WTC11 (cell line): Measurements from ENCODE around the gene THSD7B. TPM values are rescaled to one million over a fixed set of nuclear protein-coding genes. Genes with fewer than 3 reads are reported as not detected.

ENCODE experiments used
- ATAC-seq: fragments of 200-7000 bp; cut with Tn5 transposase; 2 replicates; pipeline ENCODE4 v1.10.0; 2021; ENCODE audit warnings: mild to moderate bottlenecking, moderate library complexity
- CTCF ChIA-PET: fragments of 300-600 bp; sonication (Branson Sonifier 250); formaldehyde crosslinking; loops from one replicate; lab custom pipeline; 2021; ENCODE audit warnings: antibody characterized with exemption; lab: Charles Lee
- POLR2A ChIA-PET: fragments of 350-600 bp; sonication (Branson Sonifier 250); formaldehyde crosslinking; loops from one replicate; lab custom pipeline; 2021; ENCODE audit warnings: antibody characterized with exemption; lab: Charles Lee
- DNase-seq: peaks from one replicate; pipeline ENCODE4 v3.0.0; 2021; ENCODE audit warnings: low spot score
- H3K27ac Mint-ChIP-seq: 2 replicates; pipeline ENCODE4 v1.8.0; 2021; ENCODE audit warnings: mixed read lengths
- H3K27me3 Mint-ChIP-seq: 2 replicates; pipeline ENCODE4 v1.8.0; 2021; ENCODE audit warnings: low read depth, mild to moderate bottlenecking, moderate library complexity, mixed read lengths
- H3K36me3 Mint-ChIP-seq: 2 replicates; pipeline ENCODE4 v1.8.0; 2021; ENCODE audit warnings: mixed read lengths
- H3K4me1 Mint-ChIP-seq: 2 replicates; pipeline ENCODE4 v1.8.0; 2022; ENCODE audit warnings: mixed read lengths
- H3K4me3 Mint-ChIP-seq: 2 replicates; pipeline ENCODE4 v1.8.0; 2021; ENCODE audit warnings: mild to moderate bottlenecking, moderate library complexity, mixed read lengths
- H3K9me3 Mint-ChIP-seq: 2 replicates; pipeline ENCODE4 v1.8.0; 2021; ENCODE audit warnings: mixed read lengths
- ATF3 ChIP-seq: sonication (generic); formaldehyde crosslinking; conservative IDR thresholded peaks from 2 replicates; pipeline ENCODE4 v1.8.1; 2022; ENCODE audit warnings: mild to moderate bottlenecking, missing genetic modification reagents
- E2F1 ChIP-seq: sonication (generic); formaldehyde crosslinking; IDR thresholded peaks from 2 replicates; pipeline ENCODE4 v1.8.0; 2022; ENCODE audit warnings: mild to moderate bottlenecking, missing genetic modification reagents
- EMX1 ChIP-seq: fragments of 250-450 bp; sonication (Bioruptor Pico); IDR thresholded peaks from 2 replicates; pipeline ENCODE4 v1.8.0; 2021; ENCODE audit warnings: mild to moderate bottlenecking
- FOXK1 ChIP-seq: sonication (generic); formaldehyde crosslinking; IDR thresholded peaks from 2 replicates; pipeline ENCODE4 v1.8.0; 2022; ENCODE audit warnings: mild to moderate bottlenecking, moderate library complexity, missing genetic modification reagents
- FOXP4 ChIP-seq: sonication (generic); formaldehyde crosslinking; IDR thresholded peaks from 2 replicates; pipeline ENCODE4 v1.8.0; 2022; ENCODE audit warnings: mild to moderate bottlenecking, missing genetic modification reagents
- GTF2I ChIP-seq: fragments of 250-450 bp; sonication (Bioruptor Pico); conservative IDR thresholded peaks from 2 replicates; pipeline ENCODE4 v1.4.0; 2021; ENCODE audit warnings: mild to moderate bottlenecking
- HMGXB4 ChIP-seq: sonication (generic); formaldehyde crosslinking; IDR thresholded peaks from 2 replicates; pipeline ENCODE4 v1.8.1; 2023; ENCODE audit warnings: mild to moderate bottlenecking, moderate library complexity, missing genetic modification reagents
- KAT7 ChIP-seq: sonication (generic); formaldehyde crosslinking; IDR thresholded peaks from 2 replicates; pipeline ENCODE4 v1.8.1; 2023; ENCODE audit warnings: missing genetic modification reagents, mild to moderate bottlenecking, borderline replicate concordance
- MAX ChIP-seq: sonication (generic); formaldehyde crosslinking; IDR thresholded peaks from 2 replicates; pipeline ENCODE4 v1.8.0; 2022; ENCODE audit warnings: mild to moderate bottlenecking, missing genetic modification reagents
- MLX ChIP-seq: sonication (generic); formaldehyde crosslinking; IDR thresholded peaks from 2 replicates; pipeline ENCODE4 v1.8.1; 2023; ENCODE audit warnings: mild to moderate bottlenecking, missing genetic modification reagents, moderate library complexity
- NFATC4 ChIP-seq: fragments of 250-450 bp; sonication (Bioruptor Pico); IDR thresholded peaks from 2 replicates; pipeline ENCODE4 v1.9.0; 2021; ENCODE audit warnings: mild to moderate bottlenecking
- OVOL2 ChIP-seq: fragments of 250-450 bp; sonication (Bioruptor Pico); IDR thresholded peaks from 2 replicates; pipeline ENCODE4 v1.9.0; 2021; ENCODE audit warnings: mild to moderate bottlenecking, borderline replicate concordance
- RORB ChIP-seq: fragments of 250-450 bp; sonication (Bioruptor Pico); IDR thresholded peaks from 2 replicates; pipeline ENCODE4 v1.9.0; 2021; ENCODE audit warnings: mild to moderate bottlenecking
- TCF7 ChIP-seq: sonication (generic); formaldehyde crosslinking; IDR thresholded peaks from 2 replicates; pipeline ENCODE4 v1.8.0; 2022; ENCODE audit warnings: mild to moderate bottlenecking, low read depth, missing genetic modification reagents, moderate library complexity
- TEAD1 ChIP-seq: sonication (generic); formaldehyde crosslinking; IDR thresholded peaks from 2 replicates; pipeline ENCODE4 v1.8.0; 2022; ENCODE audit warnings: mild to moderate bottlenecking, missing genetic modification reagents
- TEAD4 ChIP-seq: sonication (generic); formaldehyde crosslinking; IDR thresholded peaks from 2 replicates; pipeline ENCODE4 v1.8.0; 2022; ENCODE audit warnings: mild to moderate bottlenecking, missing genetic modification reagents
- USF1 ChIP-seq: sonication (generic); formaldehyde crosslinking; IDR thresholded peaks from 2 replicates; pipeline ENCODE4 v1.8.0; 2022; ENCODE audit warnings: mild to moderate bottlenecking, missing genetic modification reagents
- ZBTB21 ChIP-seq: sonication (generic); formaldehyde crosslinking; IDR thresholded peaks from 2 replicates; pipeline ENCODE4 v1.8.1; 2023; ENCODE audit warnings: mild to moderate bottlenecking, missing genetic modification reagents, borderline replicate concordance
- ZNF232 ChIP-seq: sonication (generic); formaldehyde crosslinking; IDR thresholded peaks from 2 replicates; pipeline ENCODE4 v1.8.0; 2022; ENCODE audit warnings: mild to moderate bottlenecking, missing genetic modification reagents
- ZNF396 ChIP-seq: fragments of 250-450 bp; sonication (Bioruptor Pico); IDR thresholded peaks from 2 replicates; pipeline ENCODE4 v1.8.0; 2021; ENCODE audit warnings: mild to moderate bottlenecking, moderate library complexity, borderline replicate concordance
- ZNF671 ChIP-seq: fragments of 250-450 bp; sonication (Bioruptor Pico); IDR thresholded peaks from 2 replicates; pipeline ENCODE4 v1.8.0; 2021; ENCODE audit warnings: mild to moderate bottlenecking
- total RNA-seq: library from RNA; stranded (reverse); gene quantifications from 3 replicates; pipeline ENCODE4 v1.2.3, GENCODE V29; 2021

Gene THSD7B
- total RNA-seq, 1 experiment from 2014 or later: 2.9 TPM

- no peaks in the 10 kb centered on the region for H3K27me3 Mint-ChIP-seq
- CTCF ChIA-PET: no interaction called here
Observed at GRCh38 chr2:137655814-137656213, 890.5 kb downstream of the THSD7B start.

GRCh38 chr2:137658433-137658832 lies 893.1 kb downstream of the THSD7B start:
- Mint-ChIP-seq H3K27me3 (no peaks in the 10 kb centered on the region), H3K4me3 (no peak overlapping the region), H3K4me1 (peaks cover 7% of the 10 kb centered on the region; the same call in 1 of the 2 replicates), H3K36me3 (no peaks in the 10 kb centered on the region), H3K9me3 (peaks cover 3% of the 10 kb centered on the region), H3K27ac (no peak overlapping the region)
- DNase-seq: no peak
- ATAC-seq: no peak
- POLR2A ChIA-PET: no interaction called here
- CTCF ChIA-PET: no interaction called here
- TF ChIP-seq RORB (CRISPR knock-in tag) (no peak), KAT7 (no peak), FOXP4 (CRISPR knock-in tag) (no peak), ZNF671 (no peak), GTF2I (CRISPR knock-in tag) (no peak), USF1 (CRISPR knock-in tag) (no peak), ZNF232 (CRISPR knock-in tag) (no peak), E2F1 (CRISPR knock-in tag) (no peak), OVOL2 (CRISPR knock-in tag) (no peak), TEAD4 (CRISPR knock-in tag) (no peak), TCF7 (no peak), TEAD1 (CRISPR knock-in tag) (no peak), EMX1 (CRISPR knock-in tag) (no peak)

More at GRCh38 chr2:137655814-137656213, 890.5 kb downstream of the THSD7B start:
- DNase-seq (no peak), ATAC-seq (no peak)
- no peak overlapping the region for H3K4me3 Mint-ChIP-seq
- peaks cover 7% of the 10 kb centered on the region; the same call in 1 of the 2 replicates for H3K4me1 Mint-ChIP-seq
- no peak overlapping the region for H3K27ac Mint-ChIP-seq
- POLR2A ChIA-PET: no interaction called here
- TF ChIP-seq MAX (CRISPR knock-in tag) (no peak), MLX (CRISPR knock-in tag) (no peak), FOXK1 (no peak), FOXP4 (CRISPR knock-in tag) (no peak), ZNF396 (CRISPR knock-in tag) (no peak), ATF3 (CRISPR knock-in tag) (no peak), NFATC4 (no peak), HMGXB4 (no peak), USF1 (CRISPR knock-in tag) (no peak), TEAD4 (CRISPR knock-in tag) (no peak), ZBTB21 (CRISPR knock-in tag) (no peak)
- H3K9me3 Mint-ChIP-seq: no peaks in the 10 kb centered on the region
- H3K36me3 Mint-ChIP-seq: no peaks in the 10 kb centered on the region
